Muscle of back (tissue), 11 donors: ENCODE data around the gene ACSL6. TPM values are rescaled to one million over a fixed set of nuclear protein-coding genes. Genes with fewer than 3 reads are reported as not detected.

Experiments used
- DNase-seq, 3 donors: peaks; one replicate each; pipeline versions ENCODE4 v3.0.0 to v3.0.0-alpha.2; 2013
- polyA plus RNA-seq, 10 donors: library from polyadenylated mRNA; unstranded; fragments of 120-200 nt; gene quantifications; one replicate each; pipeline ENCODE4 v1.2.1, GENCODE V29; 2013; ENCODE audit not compliant: insufficient read length in 10 of 10

ACSL6 gene
- polyA plus RNA-seq, 10 donors: 0.31 to 1.5 (median 0.72) TPM

DNA sequence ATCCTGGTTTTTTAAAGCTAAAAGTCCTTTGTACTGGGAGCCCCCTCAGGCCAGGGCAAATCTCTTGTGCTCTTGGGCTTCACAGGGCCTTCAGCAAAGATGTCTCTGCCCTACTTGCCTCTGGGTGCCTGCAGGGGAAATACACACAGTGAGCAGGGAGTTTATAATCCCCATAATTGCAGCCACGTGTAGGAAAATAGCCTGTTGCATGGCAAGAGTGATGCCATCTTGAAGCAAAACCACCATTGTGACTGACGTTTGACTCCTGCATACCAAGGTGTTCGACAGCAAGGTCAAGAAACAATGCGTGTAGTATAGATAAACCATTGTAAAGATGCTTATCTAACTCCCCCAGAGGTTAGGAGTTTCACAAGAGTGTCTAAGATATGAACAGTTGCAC, 37.6 kb upstream of the ACSL6 start:
- DNase-seq: no peak

DNA sequence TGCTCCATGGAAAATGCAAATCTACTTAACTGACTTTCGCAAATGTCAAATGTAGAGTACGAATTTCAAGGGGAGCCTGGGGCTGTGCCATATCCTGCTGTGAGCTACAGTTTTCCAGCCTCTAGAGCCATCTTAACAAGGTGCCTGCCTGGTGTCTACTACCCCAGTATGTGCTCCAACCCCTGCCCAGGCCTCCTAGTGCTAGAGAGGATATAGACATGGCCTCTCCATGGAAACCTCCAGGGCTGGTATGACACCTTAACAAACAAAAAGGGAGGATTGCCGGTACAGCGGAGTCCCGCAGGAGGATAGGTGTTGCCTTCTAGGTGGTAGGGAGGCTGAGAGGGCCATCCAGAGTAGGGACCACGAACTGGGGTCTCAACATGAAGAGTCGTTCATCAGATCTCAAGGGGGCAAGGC, 35.4 kb upstream of the ACSL6 start:
- no peak for DNase-seq

DNA sequence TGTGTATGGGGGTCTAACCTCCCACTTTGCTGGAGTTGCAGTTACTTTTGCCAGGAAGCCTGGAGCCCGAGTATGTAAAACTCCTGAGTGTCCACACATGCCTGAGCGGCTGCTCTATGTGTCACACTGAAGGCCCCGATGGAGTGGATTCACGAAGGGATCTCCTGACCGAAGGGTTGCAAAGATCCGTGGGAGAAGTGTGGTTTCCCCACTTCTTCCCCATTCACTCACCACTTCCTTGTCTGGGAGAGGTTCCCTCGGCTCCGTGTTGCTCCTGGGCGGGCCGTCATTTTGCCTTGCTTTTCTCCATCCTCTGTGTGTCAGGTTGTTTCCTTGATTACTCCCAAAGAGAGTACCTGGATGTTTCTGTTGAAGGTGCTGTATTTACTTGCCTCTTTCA, 32.7 kb upstream of the ACSL6 start:
- no peak for DNase-seq

DNA sequence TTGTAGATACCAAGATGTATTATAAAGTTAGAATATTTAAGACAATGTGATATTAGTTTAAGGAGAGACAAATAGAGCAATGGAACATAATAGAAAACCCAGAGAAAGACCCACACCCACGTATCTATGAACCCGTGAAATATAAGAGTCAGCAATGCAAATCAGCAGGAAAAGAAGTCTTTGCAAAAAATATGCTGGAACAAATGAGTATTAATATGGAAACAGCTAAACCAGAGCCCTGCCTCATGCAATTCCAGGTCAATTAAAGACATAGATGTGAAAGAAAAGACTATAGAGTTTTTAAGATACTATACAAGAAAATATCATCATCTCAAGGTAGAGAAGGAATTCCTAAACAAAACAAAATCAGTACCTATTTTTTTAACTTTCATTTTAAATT, 25.9 kb upstream of the ACSL6 start:
- DNase-seq: no peak

- DNase-seq: no peak
Observed at GRCh38 chr5:132033122-132033521, 21.7 kb upstream of the ACSL6 start.

GRCh38 chr5:132032196-132032595, 20.7 kb upstream of the ACSL6 start:
- DNase-seq: no peak

GRCh38 chr5:132030610-132031009, 19.2 kb upstream of the ACSL6 start:
- DNase-seq: no peak

- no peak for DNase-seq
Observed at GRCh38 chr5:132029609-132030330, 18.3 kb upstream of the ACSL6 start.

GRCh38 chr5:132027027-132027426, 15.6 kb upstream of the ACSL6 start:
- no peak for DNase-seq

DNA sequence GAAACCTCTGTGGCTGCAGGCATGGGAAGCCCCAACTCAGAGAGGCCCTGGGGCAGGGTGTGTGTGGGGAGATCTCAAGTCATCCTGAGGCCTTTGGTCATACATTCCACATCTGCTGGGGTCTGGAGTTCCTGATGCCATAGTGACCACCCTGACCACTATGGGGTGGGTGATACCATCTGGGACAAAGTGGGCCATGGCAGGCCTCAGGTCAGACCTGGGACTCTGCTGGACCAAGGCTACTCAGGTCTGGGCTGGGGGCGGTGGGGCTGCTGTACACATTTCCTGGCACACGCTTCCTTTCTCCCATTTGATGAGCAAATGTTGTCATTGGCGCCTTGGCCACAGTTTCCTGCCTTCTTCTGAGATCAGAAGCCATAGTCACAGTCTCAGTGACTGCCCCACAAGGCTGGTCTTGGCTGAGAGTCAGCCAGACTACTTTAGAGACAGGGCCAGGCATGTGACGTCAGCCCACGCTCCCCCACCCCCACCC, 15.1 kb upstream of the ACSL6 start:
- no peak for DNase-seq

GRCh38 chr5:132025403-132025971, 14.0 kb upstream of the ACSL6 start:
- DNase-seq: no peak

DNA sequence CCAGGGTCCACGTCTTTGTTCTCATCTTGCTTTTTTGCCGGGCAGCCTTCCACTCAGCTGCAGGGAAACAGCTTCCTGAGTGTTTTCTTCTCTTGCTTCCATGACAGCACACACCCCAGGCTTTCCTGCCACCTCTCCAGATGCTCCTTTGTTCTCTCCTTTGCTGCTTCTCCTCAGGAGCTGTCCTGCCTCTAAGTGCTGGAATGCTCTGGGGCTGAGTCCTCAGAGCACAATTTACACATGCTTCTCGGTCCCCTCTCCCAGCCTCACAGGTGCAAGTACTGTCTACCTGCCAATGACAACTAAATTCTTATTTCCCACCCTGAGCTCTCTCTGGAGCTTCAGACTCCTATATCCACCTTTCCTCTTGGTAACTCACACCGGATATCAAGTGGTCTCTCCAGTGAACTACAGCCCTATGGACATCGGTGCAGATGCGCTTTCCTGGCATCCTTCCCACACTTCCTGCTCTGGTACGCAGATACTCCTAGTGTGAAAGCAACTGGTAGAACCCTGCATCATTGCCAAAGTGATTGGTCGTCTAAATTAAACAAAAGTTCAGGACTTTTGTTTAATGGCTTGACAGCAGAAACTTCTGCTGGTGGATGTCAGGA, 13.4 kb upstream of the ACSL6 start:
- DNase-seq: no peak

DNA sequence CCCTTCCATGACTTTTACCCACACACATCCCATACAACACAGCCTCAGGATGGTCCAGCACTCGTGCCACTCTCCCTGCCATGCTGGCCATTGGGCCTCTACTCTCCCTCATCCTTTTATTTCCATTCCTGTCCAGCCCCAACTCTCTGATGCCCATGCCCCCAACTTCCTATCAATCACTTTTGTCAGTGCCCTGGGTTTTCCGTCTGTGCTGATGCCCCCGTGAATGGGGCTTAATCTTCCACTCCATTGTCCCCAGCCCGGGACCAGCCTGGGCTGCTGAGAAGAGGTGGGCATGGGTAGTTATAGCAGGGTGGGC, 12.6 kb upstream of the ACSL6 start:
- DNase-seq: no peak

DNA sequence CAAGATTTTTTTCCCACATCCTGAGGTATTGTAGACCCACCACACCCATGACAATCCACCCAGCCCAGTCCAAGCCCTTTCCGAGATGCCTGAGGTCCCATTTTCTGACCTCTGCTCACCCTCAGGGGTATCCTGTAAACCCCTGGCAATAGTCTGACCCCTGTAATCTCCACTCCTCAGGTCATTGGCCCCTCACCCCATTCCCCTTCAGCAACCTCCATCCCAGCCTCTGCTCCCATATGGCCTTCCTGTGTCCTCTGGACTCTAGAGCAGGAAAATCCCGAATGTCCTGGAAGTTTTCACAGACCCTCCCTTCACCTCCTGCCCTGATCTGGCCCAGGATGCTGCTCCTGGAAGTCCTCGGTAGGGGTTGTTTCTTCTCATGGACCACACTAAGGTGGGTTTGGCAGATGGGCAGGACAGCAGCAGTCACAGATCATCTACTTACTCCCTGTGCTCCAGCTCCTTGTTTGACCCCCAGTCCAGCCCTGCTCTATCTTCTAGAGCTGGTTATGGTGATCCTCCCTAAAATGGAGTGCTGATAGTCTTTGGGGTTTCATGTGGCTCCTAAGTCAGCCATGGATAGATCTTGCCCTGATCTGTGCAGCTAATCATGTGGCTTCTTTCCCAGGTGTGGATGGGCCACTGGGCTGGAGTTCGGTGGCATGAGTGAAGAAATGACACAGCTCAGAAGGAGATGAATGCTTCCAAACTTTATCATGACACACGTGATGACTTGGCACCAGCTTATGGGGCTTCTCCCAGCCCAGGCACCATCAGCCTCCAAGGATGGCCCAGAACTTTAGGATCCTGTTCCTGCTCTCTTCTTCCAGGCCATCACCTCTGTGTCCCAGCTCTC, 12.0 kb upstream of the ACSL6 start:
- no peak for DNase-seq

DNA sequence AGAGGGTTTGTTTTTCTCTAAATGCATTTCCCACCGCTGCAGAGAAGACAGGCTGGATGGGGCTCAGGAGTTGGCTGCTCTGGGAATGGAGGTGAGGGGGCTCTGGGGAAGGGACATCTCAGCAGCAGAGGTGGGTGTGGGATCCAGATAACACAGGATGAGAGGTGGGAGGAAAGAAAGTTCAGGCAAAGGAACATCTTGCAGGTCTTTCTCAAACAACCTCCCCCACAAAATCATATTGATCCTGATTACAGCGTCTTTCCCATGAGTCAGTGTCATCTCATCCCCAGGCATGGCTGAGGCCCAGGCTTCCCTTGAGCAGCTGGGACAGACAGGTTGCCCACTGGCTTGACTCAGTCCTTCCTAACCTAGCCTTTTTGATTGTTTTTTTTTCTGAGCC, 11.3 kb upstream of the ACSL6 start:
- no peak for DNase-seq

GRCh38 chr5:132021654-132022053, 10.2 kb upstream of the ACSL6 start:
- DNase-seq: no peak

DNA sequence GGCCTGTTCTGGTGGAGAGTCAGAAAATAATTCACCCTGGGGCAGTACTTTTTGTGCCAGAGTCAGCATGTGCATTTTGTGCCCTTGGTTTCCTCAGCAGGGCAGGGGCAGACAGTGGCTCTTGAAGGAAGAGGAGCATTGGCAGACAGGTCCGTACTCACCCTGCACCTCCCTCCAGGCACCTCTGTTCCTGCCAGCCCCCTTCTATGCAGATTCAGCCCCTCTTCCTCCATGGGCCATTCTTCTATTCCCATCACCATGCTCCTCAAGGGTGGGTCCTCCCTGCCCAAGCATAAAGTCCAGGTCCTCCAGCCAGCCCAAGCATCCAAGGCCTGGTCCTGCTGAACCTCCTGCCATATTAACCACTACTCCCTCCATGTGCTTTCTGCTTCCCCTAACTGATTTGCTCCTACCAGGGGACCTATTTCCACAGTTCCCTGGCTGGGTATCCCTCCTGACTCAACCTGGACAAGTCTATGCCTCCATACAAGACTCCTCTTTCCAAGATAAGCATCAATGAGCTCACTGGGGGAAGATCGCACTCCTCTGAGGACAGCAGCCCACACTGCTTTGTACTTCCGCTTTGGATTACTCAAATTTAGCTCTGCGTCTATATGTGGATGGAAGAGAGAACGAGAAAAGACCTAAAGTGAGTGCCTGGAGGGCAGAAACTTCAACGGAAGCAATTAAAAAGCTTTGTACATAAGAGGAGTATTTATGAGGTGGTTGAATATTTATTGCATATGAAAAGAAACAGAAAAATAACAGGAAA, 9.3 kb upstream of the ACSL6 start:
- no peak for DNase-seq

DNA sequence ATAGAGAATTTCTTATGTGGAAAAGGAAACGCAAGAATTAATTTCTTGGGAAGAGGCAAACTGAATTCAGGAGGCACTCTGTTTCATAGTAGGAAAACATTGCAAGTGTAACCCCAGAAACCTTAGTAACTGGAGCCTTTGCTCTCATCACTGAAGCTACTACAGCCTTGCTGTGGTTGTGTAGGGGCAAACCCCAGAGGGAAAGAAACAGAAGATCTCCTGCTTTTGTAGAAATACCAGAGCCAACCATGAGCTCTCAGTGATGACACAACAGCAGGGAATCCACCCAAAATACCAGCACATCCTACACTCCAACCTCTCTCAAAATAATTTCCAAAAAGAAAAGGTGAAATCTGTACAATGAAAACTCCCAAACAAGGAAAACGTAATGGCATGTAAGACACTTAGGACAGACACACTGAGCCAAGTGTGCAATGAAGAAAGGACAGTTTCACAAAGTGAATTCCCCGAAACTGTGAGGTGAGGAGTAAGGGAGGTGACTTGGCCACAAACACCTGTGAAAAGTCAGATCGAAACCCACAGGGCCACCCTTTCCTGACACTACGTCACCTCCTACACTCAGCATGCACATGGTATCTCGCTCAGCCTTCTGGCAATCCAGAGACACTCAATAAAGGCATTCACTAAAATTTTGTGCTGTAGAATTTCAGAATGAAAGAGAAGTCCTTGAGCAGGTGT, 8.5 kb upstream of the ACSL6 start:
- DNase-seq: no peak

- DNase-seq: no peak
Observed at GRCh38 chr5:132019337-132019736, 7.9 kb upstream of the ACSL6 start.

- DNase-seq: no peak
Observed at GRCh38 chr5:132017738-132018625, 6.5 kb upstream of the ACSL6 start.
